Epithelial cell of proximal tubule (primary cell): ENCODE results near the gene ABCE1. TPM values are rescaled to one million over a fixed set of nuclear protein-coding genes. Genes with fewer than 3 reads are reported as not detected.

ENCODE experiments used
- DNase-seq: peaks from one replicate; pipeline ENCODE4 v3.0.0-alpha.2; 2011; ENCODE audit warnings: low read depth
- H3K4me3 ChIP-seq: 2 replicates; pipeline ENCODE4 v1.5.1; 2011; ENCODE audit warnings: low read depth, mild to moderate bottlenecking, low read length
- total RNA-seq: library from RNA; depleted of rRNA; stranded (reverse); fragments of >200 nt; gene quantifications from 2 replicates; pipeline ENCODE4 v1.2.3, GENCODE V29; 2015
- TF ChIP-seq, protein P1 (sequence below): conservative IDR thresholded peaks from 2 replicates; pipeline ENCODE4 v1.5.1; 2012; ENCODE audit warnings: low read depth, mild to moderate bottlenecking, low read length

Gene ABCE1
- total RNA-seq, 1 donor from 2014 or later: 105 TPM

DNA sequence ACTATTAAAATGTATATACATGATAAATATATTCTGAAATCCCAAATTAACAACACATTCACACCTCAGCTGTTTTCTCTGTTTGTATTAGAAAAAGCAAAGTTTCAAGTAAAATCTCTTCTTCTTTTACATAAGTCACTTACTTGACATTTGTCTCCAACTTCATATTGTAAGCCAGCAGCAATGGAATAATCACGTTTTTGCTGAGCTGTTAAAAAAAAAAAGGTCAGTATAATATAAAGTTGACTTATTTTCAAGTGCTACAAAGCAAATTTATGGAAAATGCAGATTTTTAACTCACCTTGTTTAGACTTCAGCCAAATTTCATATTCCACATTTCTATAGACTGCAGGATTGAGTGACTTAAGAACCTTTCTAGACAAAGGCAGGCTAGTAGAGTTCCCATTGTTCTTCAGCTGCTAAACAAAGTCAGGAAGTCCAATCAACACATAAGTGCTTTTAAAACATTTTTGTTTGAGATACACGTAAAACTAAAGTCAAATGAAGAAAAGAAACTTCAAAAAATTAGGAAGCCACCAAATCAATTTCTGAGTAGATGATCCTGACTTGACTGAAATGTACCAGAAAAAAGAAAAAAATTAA, 57.3 kb downstream of the ABCE1 start:
- TF ChIP-seq, protein P1, sequence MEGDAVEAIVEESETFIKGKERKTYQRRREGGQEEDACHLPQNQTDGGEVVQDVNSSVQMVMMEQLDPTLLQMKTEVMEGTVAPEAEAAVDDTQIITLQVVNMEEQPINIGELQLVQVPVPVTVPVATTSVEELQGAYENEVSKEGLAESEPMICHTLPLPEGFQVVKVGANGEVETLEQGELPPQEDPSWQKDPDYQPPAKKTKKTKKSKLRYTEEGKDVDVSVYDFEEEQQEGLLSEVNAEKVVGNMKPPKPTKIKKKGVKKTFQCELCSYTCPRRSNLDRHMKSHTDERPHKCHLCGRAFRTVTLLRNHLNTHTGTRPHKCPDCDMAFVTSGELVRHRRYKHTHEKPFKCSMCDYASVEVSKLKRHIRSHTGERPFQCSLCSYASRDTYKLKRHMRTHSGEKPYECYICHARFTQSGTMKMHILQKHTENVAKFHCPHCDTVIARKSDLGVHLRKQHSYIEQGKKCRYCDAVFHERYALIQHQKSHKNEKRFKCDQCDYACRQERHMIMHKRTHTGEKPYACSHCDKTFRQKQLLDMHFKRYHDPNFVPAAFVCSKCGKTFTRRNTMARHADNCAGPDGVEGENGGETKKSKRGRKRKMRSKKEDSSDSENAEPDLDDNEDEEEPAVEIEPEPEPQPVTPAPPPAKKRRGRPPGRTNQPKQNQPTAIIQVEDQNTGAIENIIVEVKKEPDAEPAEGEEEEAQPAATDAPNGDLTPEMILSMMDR: no peak

DNA sequence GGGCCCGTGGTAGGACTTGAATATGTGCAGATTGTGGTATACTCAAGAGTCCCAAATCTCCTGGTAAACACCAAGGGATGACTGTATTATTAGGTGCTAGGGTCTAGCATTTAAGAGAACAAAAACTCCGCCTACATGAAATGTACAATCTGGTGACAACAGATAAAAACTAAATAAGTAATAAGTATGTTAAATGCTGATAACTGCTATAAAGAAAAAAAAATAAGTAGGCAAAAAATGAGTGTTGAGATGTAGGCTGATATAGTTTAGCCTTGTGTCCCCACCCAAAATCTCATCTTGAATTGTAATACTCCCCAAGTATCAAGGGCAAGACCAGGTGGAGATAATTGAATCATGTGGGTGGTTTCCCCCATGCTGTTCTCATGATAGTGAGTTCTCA, 58.9 kb downstream of the ABCE1 start:
- H3K4me3 ChIP-seq: no peak overlapping the region
- TF ChIP-seq, protein P1: no peak
- no peak for DNase-seq

More for the DNA sequence above, 57.3 kb downstream of the ABCE1 start:
- no peak for DNase-seq
- no peak overlapping the region for H3K4me3 ChIP-seq

DNA sequence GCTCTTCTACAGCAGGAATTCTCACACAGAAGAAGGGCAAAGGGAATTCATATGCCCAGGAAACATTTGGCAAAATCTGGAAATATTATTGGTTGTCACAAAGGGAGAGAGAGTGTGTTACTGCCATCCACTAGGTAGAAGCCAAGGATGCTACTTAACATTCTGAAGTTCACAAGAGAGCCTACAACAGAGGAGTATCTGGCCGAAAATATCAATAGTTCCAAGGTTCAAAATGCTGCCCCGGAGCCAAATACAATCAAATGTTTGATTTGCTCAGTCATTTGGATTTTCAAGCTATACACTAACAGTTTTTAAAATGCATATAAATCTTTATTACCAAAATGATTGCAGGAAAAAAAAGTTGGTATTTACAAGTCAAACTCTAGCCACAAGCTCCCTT, 63.4 kb downstream of the ABCE1 start:
- TF ChIP-seq, protein P1: no peak
- H3K4me3 ChIP-seq: no peak overlapping the region
- no peak for DNase-seq

DNA sequence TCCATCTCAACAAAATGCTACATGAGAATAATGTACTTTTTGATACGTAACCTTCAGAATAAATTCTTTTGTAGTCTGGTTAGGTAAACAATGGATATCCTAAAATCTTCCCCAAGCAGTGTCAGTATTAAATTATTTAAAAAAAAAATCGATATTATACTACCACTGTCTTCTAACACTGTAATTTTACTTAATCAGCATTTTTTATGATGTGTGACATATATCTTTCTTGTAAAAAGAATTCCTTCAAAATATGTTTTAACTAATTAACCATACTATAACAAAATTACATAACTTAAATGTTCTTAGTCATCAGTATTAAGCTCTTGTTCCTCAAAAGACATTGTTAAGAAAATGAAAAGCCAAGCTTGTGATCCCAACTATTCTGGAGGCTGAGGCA, 69.8 kb downstream of the ABCE1 start:
- DNase-seq: no peak
- TF ChIP-seq, protein P1: no peak
- H3K4me3 ChIP-seq: no peak overlapping the region

DNA sequence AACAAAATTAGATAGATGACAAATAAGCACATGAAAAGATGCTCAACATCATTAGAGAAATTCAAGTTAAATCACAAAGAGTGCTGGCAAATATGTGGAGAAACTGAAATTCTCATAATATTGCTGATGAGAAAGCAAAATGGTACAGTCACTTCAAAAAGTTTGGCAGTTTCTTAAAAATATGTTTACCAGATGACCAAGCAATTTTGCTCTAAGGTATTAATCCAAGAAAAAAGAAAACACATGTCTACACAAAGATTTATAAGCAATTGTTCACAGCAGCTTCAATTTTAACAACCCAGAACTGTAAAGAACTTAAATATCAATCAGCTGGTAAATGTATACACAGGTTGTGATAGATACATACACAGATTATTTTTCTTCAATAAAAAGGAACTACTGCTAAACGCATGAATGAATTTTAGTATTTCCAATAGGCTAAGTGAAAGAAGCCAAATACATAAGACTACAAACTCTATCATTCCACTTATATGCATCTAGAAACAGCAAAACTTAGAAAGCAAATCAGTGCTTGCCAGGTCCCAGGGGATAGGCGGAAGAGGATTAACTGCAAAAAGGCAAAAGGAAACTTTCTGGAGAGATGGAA, 70.6 kb downstream of the ABCE1 start:
- no peak for DNase-seq
- H3K4me3 ChIP-seq: no peak overlapping the region
- TF ChIP-seq, protein P1: no peak

DNA sequence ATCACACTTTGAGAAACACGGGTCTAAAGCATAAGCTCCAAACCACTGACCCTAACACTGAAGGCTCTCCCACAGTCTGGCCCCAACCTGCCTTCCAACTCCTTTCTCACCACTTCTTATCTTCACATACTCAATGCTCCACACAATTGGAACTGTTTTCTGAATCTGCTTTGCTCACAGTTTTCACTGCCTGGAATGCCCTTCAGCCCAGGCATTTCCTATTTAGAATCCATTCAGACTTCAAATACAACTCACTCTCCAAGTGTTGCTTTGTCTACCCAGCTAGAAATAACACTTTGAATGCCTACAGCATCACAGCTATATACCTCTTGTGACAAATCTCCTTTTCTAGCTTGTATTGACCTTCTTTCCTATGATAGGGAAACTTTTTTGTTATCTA, 72.1 kb downstream of the ABCE1 start:
- TF ChIP-seq, protein P1: no peak
- H3K4me3 ChIP-seq: no peak overlapping the region
- no peak for DNase-seq

DNA sequence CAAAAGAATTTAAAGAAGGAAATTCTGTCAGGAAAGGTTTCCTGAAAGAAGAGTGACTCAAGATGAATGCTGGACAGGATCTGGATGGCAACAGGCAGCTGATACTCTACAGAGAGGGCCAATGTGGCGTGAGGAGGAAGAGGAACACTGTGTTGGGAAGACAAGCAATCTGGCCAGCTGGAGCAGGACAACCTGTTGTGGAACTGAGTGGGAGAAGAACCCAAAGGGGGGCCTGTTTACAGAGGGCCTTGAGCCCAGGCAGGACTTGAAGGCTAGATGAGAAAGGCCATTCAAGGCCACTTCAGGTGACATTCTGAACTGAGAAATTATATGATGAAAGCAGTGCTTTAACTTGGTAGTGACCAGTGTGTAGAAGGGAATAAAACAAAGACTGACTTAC, 73.8 kb downstream of the ABCE1 start:
- TF ChIP-seq, protein P1: no peak
- no peak overlapping the region for H3K4me3 ChIP-seq
- DNase-seq: no peak
